IPS-NIHi7 (cell line): ENCODE data around the gene HNRNPLL.
"Not testable (repeated sequence)": the region's sequence is repeated elsewhere in the genome, so short reads cannot be mapped to it uniquely, and the experiment has no call there.

Source experiments
- DNase-seq: peaks from one replicate; pipeline ENCODE4 v3.0.0; 2012; ENCODE audit warnings: mixed read lengths; ENCODE audit errors: extremely low spot score

Gene HNRNPLL

DNA sequence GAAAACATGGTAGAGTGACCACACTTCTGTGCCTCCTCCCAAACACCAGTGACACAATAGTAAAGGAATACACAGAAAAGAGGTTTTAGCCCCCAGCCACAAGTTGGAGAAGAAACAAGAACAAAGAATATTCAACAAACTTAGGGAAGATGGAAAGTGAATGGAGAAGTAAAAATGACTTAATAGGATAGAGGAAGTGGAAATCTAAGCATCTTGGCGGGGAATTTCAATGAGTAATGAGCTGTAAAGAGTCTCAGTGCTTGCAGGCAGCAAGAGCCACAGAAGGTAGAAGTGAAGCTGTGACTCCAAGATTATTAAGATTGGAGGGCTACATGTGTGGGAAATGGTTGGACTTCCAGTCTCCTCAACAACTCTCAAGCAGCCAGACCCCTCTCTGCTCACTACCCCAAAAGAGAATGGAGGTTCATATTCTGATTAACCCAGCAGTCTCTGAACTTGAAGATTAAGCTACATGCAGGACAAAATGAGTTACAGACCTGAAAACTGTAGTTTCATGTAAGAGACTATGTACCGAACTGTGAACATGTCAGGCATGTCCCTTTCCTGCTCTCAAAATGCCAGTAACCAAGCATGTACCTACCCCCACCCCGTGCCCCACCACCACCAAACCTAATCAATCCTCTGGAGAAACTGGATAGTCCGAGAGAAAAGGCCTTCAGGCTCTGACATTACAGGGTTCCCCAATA, 16.9 kb upstream of the HNRNPLL start:
- DNase-seq = no peak

- DNase-seq = no peak
These were observed 14.6 kb upstream of the HNRNPLL start for GRCh38 chr2:38617301-38617700.

GRCh38 chr2:38615237-38615636, 12.5 kb upstream of the HNRNPLL start:
- no peak for DNase-seq

DNA sequence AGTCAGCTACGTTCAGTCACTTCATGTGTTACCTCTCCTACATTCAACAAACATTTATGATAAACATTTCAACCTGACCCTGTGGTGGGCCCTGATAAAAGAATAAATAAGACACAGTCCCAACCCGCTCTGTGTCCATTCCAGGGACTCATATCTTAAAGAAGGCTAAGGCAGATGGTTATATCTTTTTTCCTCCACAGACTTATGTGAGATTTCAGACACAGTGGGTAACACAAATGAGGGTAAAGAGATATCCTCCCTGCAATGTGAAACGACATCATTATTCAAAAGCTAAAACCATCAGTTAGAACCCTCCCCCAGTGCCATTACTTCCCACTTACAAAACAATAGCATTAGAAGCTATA, 11.1 kb upstream of the HNRNPLL start:
- no peak for DNase-seq

- no peak for DNase-seq
These were observed 10.6 kb upstream of the HNRNPLL start for GRCh38 chr2:38613126-38613848.

DNA sequence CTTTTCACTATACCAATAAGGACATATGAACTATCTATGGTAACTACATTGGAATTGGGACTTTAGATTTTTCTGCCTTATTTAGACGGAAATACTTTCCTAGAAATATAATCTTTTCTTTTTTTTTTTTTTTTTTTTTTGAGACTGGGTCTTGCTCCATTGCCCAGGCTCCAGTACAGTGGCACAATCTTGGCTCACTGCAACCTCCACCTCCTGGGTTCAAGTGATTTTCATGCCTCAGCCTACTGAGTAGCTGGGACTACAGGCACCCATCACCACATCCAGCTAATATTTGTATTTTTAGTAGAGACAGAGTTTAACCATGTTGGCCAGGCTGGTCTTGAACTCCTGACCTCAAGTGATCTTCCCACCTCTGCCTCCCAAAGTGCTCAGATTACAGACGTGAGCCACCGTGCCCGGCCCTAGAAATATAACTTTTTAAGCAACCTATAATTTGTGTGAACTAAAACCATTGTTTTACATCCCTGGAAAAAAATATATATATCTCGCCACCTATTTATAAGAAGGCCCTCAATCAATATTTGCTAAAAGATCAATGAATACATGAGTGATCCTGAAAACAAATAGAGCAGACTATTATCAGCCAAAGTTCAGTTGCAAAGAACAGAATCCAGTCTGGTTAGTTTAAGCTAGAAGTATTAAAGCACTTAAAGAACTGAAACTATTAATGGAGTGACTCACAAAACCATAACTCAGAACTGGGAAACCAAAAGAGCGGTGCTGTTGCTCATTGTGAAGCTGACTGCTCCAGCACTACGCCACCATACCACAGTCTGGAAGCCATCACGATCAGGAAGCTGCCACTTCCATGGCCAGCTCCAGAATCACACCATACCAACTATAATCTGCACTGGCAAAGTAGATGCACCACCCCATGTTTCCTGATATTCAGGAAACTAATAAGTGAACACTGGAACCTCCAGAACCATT, 8.4 kb upstream of the HNRNPLL start:
- DNase-seq = no peak

DNA sequence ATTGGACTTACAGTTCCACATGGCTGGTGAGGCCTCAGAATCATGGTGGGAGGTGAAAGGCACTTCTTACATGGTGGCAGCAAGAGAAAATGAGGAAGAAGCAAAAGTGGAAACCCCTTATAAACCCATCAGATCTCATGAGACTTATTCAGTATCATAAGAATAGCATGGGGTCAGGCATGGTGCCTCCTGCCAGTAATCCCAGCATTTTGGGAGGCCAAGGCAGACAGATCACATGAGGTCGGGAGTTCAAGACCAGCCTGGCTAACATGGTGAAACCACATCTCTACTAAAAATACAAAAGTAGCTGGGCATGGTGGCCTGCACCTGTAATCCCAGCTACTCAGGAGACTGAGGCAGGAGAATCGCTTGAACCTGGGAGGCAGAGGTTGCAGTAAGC, 6.5 kb upstream of the HNRNPLL start:
- DNase-seq = not testable (repeated sequence)

GRCh38 chr2:38608755-38609154, 6.0 kb upstream of the HNRNPLL start:
- DNase-seq = no peak

GRCh38 chr2:38605298-38605830, 2.6 kb upstream of the HNRNPLL start:
- DNase-seq = no peak

GRCh38 chr2:38603402-38604290, 918 bp upstream of the HNRNPLL start:
- peak; percentile 80 for DNase-seq

DNA sequence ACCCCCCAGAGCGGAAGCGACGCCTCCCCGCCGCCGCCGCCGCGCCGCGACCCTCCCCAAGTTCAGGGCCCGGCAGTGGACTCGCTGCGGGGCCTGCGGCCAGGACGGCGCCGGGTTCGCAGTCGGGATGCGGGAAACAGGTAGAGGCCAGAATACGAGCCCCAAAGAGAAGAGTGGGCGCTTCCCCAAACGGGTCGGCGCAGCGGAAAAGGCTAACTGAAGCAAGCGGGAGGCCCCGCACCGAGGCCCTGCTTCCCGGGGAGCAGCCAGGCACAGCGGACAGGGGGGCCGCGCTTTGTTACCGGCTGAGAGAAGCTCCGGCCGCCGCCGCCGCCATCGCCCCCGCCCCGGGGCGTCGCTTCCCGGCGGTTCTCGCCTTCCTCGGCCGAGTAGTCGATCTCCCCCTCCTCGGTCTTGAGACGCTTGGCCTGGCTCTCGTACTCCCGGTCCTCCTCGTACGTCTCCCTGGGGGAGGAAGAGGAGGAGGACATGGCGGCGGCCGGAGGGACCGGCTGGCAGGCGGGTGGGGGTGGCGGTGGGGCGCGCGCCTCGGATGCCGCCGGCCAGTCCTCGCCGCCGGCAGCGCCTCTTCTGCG, 494 bp downstream of the HNRNPLL start:
- no peak for DNase-seq

GRCh38 chr2:38601463-38602135, 1.1 kb downstream of the HNRNPLL start:
- DNase-seq = no peak

GRCh38 chr2:38600921-38601455, 1.7 kb downstream of the HNRNPLL start:
- no peak for DNase-seq

DNA sequence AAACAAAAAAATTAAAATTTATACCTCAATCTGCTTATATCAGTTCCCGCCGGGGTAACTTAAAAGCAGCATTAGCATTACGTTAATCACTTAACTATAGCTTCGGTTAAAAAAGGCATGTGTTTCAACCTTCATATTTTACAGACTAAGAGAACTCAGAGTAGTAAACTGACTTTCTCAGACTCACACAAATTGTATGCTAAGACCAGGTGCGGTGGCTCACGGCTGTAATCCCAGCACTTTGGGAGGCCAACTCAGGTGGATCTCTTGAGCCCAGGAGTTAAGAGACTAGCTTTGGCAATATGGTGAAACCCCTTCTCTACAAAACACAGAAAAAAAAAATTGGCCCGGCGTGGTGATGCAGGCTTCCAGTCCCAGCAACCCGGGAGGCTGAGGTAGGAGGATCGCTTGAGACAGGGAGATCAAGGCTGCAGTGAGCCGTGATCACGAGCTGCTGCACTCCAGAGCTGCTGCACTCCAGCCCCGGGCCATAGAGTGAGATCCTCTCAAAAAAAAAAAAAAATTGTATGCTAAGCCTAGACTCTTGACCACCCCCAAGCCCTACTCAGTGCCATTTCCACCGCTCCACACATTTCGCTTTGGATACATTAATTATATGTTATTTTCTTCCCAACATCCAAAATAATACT, 2.4 kb downstream of the HNRNPLL start:
- DNase-seq = no peak

DNA sequence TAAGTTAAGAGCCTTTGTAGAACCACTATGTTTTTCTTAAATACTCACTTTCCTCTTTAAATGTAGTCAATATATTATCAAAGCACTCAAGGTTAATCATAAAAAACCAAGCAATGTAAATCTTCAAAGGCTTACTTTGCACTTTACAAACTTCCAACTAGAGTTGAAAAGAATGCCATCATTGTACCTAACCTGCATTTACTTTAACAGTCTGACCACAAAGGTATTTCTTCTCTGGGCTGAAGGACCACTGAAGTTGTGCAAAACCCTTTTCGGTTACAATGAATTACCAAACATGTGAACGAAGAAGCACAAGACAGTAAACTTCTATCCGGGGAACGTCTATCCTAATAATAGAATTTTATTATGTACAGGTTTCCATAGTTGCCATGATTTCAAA, 3.0 kb downstream of the HNRNPLL start:
- no peak for DNase-seq

DNA sequence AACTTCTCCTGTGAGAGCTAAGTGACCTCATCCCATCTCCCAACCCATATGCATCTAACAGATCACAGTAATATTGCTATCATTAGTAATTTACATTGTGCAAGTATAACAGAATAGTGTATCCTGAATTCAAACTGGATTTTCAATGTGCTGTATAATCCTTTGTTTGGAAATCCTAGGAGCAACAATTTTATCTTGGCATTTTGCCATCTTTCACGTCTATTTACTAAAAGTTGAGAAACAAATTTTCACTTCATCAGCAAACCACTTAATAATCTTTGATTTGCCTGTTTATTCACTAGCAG, 3.8 kb downstream of the HNRNPLL start:
- DNase-seq = no peak

- no peak for DNase-seq
These were observed 4.3 kb downstream of the HNRNPLL start for GRCh38 chr2:38598200-38598990.

DNA sequence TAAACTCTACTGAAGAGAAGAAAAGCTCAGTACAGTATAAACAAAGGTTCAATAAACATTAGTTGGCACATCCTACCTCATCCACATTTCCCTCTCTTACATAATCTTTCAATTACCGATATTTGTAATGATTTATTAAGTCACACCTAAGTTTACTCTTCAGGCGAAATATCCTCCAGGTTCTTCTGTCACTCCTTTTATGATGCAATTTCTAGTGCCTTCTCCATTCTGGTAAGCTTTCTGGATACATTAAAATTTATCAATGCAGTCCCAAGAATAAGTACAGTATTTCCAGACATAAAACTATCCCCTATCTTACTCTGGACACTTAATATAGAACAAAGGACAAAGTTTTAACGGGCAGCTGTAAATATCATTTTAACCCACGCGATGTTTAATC, 5.6 kb downstream of the HNRNPLL start:
- DNase-seq = no peak

DNA sequence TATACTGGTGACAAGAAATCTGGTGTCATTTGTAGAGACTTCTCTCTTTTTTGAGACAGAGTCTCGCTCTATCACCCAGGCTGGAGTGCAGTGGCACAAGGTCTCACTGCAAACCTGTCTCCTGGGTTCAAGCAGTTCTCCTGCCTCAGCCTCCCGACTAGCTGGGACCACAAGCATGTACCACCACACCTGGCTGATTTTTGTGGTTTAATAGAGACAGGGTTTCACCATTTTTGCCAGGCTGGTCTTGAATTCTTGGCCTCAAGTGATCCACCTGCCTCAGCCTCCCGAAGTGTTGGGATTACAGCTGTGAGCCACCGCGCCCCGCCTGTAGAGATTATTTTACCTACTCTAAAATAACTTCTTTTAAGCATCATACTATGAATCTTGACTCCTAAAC, 6.5 kb downstream of the HNRNPLL start:
- DNase-seq = no peak
